Gastrocnemius medialis (tissue), 4 donors: Measurements from ENCODE around the gene SCMH1.

ENCODE experiments used
- CTCF ChIP-seq, 5 experiments: fragments of 450-650 bp in 3 of 5; fragments of 200-600 bp in 2 of 5; sonication (generic) in 2 of 5; IDR thresholded peaks in 4 of 5; conservative IDR thresholded peaks in 1 of 5; 1 replicate in 4 of 5; 2 replicates in 1 of 5; pipeline ENCODE4 v1.5.1; 2016 to 2019; ENCODE audit warnings: antibody characterized with exemption in 5 of 5, mild to moderate bottlenecking in 3 of 5, moderate library complexity in 3 of 5
- POLR2A ChIP-seq, 2 donors: fragments of 450-650 bp; IDR thresholded peaks; one replicate each; pipeline ENCODE4 v1.6.1; 2017; ENCODE audit warnings: antibody characterized with exemption in 2 of 2, mild to moderate bottlenecking in 2 of 2, moderate library complexity in 2 of 2

GRCh38 chr1:41032147-41032546, 210.0 kb downstream of the SCMH1 start:
- no peak for TF ChIP-seq CTCF (IDR thresholded peaks at IDR 0.05 in 4 of 5, conservative IDR thresholded peaks at IDR 0.05 in 1 of 5)
- TF ChIP-seq POLR2A (IDR thresholded peaks at IDR 0.05), result no peak
